Measurements from ENCODE around the gene MIAT. TPM values are rescaled to one million over a fixed set of nuclear protein-coding genes. Genes with fewer than 3 reads are reported as not detected.

Gene MIAT
- total RNA-seq, 2 experiments from 2014 or later, result 52.3 to 58.7 TPM

DNA sequence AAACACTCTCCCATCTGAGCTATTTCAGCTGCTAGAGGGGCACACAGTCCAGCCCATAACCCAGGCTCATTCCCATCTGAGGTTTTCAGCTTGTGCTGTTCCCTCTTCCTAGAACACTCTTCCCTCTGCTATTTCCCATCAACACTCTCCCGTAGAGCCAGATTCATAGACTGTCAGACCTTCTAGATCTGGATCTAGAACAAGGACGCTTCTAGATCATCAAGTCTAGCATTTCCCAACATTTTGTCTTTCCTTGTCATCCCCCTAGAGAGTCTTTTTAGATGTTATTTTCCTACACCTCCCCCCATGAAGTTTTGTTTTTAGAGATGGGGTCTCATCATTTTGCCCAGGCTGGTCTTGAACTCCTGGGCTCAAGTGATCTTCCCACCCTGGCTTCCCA lies 22.3 kb upstream of the MIAT start:
- CTCF ChIA-PET, result no interaction called here
- DNase-seq, result no peak
- intact Hi-C loops (cut with micrococcal nuclease), result no loop called here
- H3K27me3 Mint-ChIP-seq, result no peaks in the 10 kb centered on the region
- H3K36me3 Mint-ChIP-seq, result no peaks in the 10 kb centered on the region
- no peaks in the 10 kb centered on the region for H3K9me3 Mint-ChIP-seq
- peaks cover 12% of the 10 kb centered on the region for H3K4me1 Mint-ChIP-seq (ENCODE audit: low read depth)
- POLR2A ChIA-PET, result no interaction called here
- no peak overlapping the region for H3K4me3 Mint-ChIP-seq
- H3K27ac Mint-ChIP-seq, result no peak overlapping the region

DNA sequence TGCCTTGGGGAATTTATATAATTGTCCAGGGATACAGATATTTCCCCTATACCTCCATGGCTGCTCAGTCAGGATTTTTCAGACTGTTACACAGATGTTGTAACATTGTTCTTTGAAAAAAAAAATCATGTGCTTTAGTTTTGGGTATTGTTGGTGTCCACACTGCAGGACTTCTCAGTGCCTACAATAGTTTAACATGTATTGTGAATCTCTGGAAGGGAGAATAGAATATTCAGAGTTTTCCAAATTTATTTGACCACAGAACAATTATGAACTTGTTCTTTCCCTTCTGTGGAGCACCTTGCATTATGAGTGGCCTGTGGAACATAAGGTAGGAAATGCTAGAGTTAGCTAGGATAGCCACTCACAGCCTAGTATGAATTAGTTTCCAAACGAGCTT lies 21.1 kb upstream of the MIAT start:
- no peak overlapping the region for H3K27ac Mint-ChIP-seq
- no peak overlapping the region for H3K4me3 Mint-ChIP-seq
- intact Hi-C loops (cut with micrococcal nuclease), result no loop called here
- H3K27me3 Mint-ChIP-seq, result no peaks in the 10 kb centered on the region
- no peaks in the 10 kb centered on the region for H3K9me3 Mint-ChIP-seq
- peaks cover 22% of the 10 kb centered on the region for H3K4me1 Mint-ChIP-seq (ENCODE audit: low read depth)
- CTCF ChIA-PET, result no interaction called here
- no peaks in the 10 kb centered on the region for H3K36me3 Mint-ChIP-seq
- DNase-seq, result no peak
- POLR2A ChIA-PET, result no interaction called here

- Mint-ChIP-seq H3K4me3 (peak overlapping the region; percentile 67), H3K9me3 (no peaks in the 10 kb centered on the region), H3K27me3 (no peaks in the 10 kb centered on the region), H3K4me1 (ENCODE audit: low read depth) (peaks cover 77% of the 10 kb centered on the region), H3K27ac (peak overlapping the region; percentile 97), H3K36me3 (no peaks in the 10 kb centered on the region)
- ChIA-PET CTCF (interaction anchor here (0.5 to 1.1 kb wide), 5 partner anchors 8 to 94 kb away, joined by 3 to 4 read pairs (median 3); partner anchors contain the start of gene MIAT), POLR2A (interaction anchor here (0.7 to 2.1 kb wide), 6 partner anchors 8 to 186 kb away, joined by 3 to 7 read pairs (median 4); partner anchors contain the start of genes HPS4 and SRRD)
- peak; percentile 94 for DNase-seq
- intact Hi-C loops (cut with micrococcal nuclease), result loop anchor here (1.0 to 2.0 kb wide), 3 partner anchors 32 to 212 kb away; partner anchors contain the start of gene TPST2
Measured at GRCh38 chr22:26642465-26643417, 14.6 kb upstream of the MIAT start.

- no peak for DNase-seq
- Mint-ChIP-seq H3K9me3 (no peaks in the 10 kb centered on the region), H3K36me3 (no peaks in the 10 kb centered on the region), H3K27me3 (no peaks in the 10 kb centered on the region), H3K4me1 (ENCODE audit: low read depth) (peaks cover 85% of the 10 kb centered on the region), H3K4me3 (peak overlapping the region; percentile 67), H3K27ac (peak overlapping the region; percentile 97)
- ChIA-PET CTCF (interaction anchor here (0.5 to 1.0 kb wide), 2 partner anchors 73 to 95 kb away, joined by 3 read pairs; no protein-coding TSS in a partner anchor), POLR2A (interaction anchor here (0.8 to 1.1 kb wide), 3 partner anchors 22 to 144 kb away, joined by 3 to 4 read pairs (median 3); no protein-coding TSS in a partner anchor)
- intact Hi-C loops (cut with micrococcal nuclease), result loop anchor here (1.0 to 2.0 kb wide), 3 partner anchors 33 to 213 kb away; partner anchors contain the start of gene TPST2
Measured at GRCh38 chr22:26643418-26644100, 13.8 kb upstream of the MIAT start.

DNA sequence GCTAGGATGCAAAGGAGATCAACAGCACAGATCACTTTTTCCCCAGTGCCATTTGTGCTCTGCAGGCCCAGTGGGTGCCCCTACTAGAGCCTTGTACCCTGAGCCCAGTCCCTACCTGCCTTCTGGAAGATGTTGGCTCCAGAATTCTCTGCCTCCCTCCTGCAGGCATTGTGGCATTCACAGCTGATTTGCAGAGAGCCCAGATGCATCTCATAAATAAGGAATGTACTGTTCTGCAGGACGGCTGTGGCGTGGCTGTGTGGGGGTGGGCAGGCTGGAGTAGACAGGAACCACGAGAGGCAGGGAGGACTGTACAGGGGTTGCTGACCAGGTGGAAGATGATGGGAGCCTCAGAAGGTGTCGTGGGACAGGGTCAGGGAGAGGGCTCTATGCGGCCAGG lies 11.2 kb upstream of the MIAT start:
- H3K9me3 Mint-ChIP-seq, result no peaks in the 10 kb centered on the region
- H3K4me1 Mint-ChIP-seq (ENCODE audit: low read depth), result peaks cover 93% of the 10 kb centered on the region
- H3K36me3 Mint-ChIP-seq, result no peaks in the 10 kb centered on the region
- no peak overlapping the region for H3K4me3 Mint-ChIP-seq
- H3K27me3 Mint-ChIP-seq, result no peaks in the 10 kb centered on the region
- no peak overlapping the region for H3K27ac Mint-ChIP-seq
- ChIA-PET CTCF (interaction anchor here (1.0 kb wide), 1 partner anchor 81 kb away, joined by 3 read pairs; no protein-coding TSS in a partner anchor), POLR2A (no interaction called here)
- intact Hi-C loops (cut with micrococcal nuclease), result no loop called here
- no peak for DNase-seq

DNA sequence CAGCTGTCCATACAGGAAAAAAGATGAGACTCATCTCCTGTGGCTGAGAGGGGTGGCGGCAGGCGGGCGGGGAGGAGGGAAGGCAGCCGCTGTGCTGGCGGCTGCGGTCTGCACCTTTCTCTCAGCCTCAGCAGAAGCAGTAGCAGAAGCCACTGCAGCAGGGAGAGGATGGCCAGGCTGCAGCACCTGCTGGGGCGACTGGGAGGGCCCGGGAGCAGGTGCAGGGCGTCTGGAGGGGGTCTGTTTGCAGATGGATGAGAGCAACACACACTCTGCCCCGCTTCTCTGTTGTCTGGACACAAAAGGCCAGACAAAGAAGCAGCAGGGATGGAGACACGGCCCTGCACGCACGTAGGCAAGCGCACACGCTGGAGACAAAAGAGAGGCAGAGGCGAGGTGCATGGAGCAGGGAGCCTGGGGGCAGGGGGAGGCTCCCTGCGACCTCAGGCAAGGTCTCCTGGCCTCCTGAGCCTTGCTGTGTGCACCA lies 9.3 kb upstream of the MIAT start:
- Mint-ChIP-seq H3K4me1 (ENCODE audit: low read depth) (peaks cover 80% of the 10 kb centered on the region), H3K27ac (no peak overlapping the region), H3K9me3 (no peaks in the 10 kb centered on the region), H3K36me3 (no peaks in the 10 kb centered on the region), H3K27me3 (no peaks in the 10 kb centered on the region), H3K4me3 (no peak overlapping the region)
- CTCF ChIA-PET, result interaction anchor here (1.5 kb wide), 1 partner anchor 26 kb away, joined by 4 read pairs; no protein-coding TSS in a partner anchor
- intact Hi-C loops (cut with micrococcal nuclease), result no loop called here
- peak; percentile 67 for DNase-seq
- POLR2A ChIA-PET, result interaction anchor here (1.0 kb wide), 1 partner anchor 136 kb away, joined by 4 read pairs; the partner anchor contains the start of gene TFIP11

- H3K4me3 Mint-ChIP-seq, result no peak overlapping the region
- intact Hi-C loops (cut with micrococcal nuclease), result no loop called here
- no peaks in the 10 kb centered on the region for H3K9me3 Mint-ChIP-seq
- CTCF ChIA-PET, result no interaction called here
- no peaks in the 10 kb centered on the region for H3K36me3 Mint-ChIP-seq
- H3K27me3 Mint-ChIP-seq, result no peaks in the 10 kb centered on the region
- H3K4me1 Mint-ChIP-seq (ENCODE audit: low read depth), result peaks cover 73% of the 10 kb centered on the region
- DNase-seq, result no peak
- POLR2A ChIA-PET, result no interaction called here
- H3K27ac Mint-ChIP-seq, result peak overlapping the region; percentile 3
Measured at GRCh38 chr22:26648528-26649388, 8.6 kb upstream of the MIAT start.

DNA sequence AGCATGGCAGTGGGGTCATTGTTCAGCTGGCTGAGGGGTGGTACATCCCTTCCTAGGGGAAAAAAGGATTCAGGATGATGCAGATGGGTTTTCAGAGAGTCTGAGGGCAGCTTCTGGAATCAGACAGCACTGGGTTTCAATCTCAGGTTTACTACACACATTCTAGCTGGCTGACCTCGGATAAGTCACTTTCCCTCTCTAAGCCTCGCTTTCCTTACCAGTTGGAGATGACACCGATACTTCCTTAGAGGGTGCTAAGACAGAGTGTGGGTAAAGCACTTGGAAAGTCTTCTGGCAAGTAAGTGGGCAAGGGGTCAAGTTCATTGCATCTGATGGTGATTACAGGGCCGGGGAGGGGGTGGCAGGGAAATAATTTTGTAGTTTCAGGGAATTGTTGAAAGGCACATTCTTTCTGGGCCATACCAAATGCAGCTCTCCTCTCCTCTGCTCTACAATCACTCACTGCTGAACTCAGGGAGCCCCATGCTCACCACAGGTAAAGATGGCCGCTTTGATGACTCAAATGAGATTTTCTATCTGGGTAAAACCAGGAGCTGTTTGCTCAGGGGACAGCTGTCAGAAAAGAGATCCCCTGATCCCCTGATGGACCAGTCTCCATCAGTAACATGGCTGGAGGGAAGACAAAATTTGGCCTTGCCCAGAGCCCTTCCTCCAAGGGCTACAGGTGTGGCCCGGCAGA lies 6.5 kb upstream of the MIAT start:
- H3K36me3 Mint-ChIP-seq, result no peaks in the 10 kb centered on the region
- H3K27ac Mint-ChIP-seq, result peak overlapping the region; percentile 48
- no peaks in the 10 kb centered on the region for H3K9me3 Mint-ChIP-seq
- CTCF ChIA-PET, result interaction anchor here (0.6 to 2.0 kb wide), 8 partner anchors 9 to 191 kb away, joined by 3 to 10 read pairs (median 6); no protein-coding TSS in a partner anchor
- peaks cover 52% of the 10 kb centered on the region for H3K4me1 Mint-ChIP-seq (ENCODE audit: low read depth)
- DNase-seq, result peak; percentile 62
- POLR2A ChIA-PET, result interaction anchor here (1.1 to 2.1 kb wide), 4 partner anchors 9 to 220 kb away, joined by 3 to 7 read pairs (median 4); partner anchors contain the start of genes HPS4 and SRRD
- intact Hi-C loops (cut with micrococcal nuclease), result loop anchor here (2.0 kb wide), 1 partner anchor 22 kb away; no protein-coding TSS in a partner anchor
- H3K4me3 Mint-ChIP-seq, result no peak overlapping the region
- H3K27me3 Mint-ChIP-seq, result no peaks in the 10 kb centered on the region

- intact Hi-C loops (cut with micrococcal nuclease), result loop anchor here (2.0 kb wide), 1 partner anchor 21 kb away; no protein-coding TSS in a partner anchor
- no peak for DNase-seq
- Mint-ChIP-seq H3K27ac (no peak overlapping the region), H3K27me3 (no peaks in the 10 kb centered on the region), H3K36me3 (no peaks in the 10 kb centered on the region), H3K4me3 (no peak overlapping the region), H3K4me1 (ENCODE audit: low read depth) (peaks cover 43% of the 10 kb centered on the region), H3K9me3 (no peaks in the 10 kb centered on the region)
- CTCF ChIA-PET, result interaction anchor here (1.8 kb wide), 1 partner anchor 21 kb away, joined by 6 read pairs; no protein-coding TSS in a partner anchor
- POLR2A ChIA-PET, result interaction anchor here (2.1 kb wide), 1 partner anchor 21 kb away, joined by 7 read pairs; no protein-coding TSS in a partner anchor
Measured at GRCh38 chr22:26651815-26652214, 5.6 kb upstream of the MIAT start.

GRCh38 chr22:26658161-26658560 lies 773 bp downstream of the MIAT start:
- Mint-ChIP-seq H3K9me3 (no peaks in the 10 kb centered on the region), H3K36me3 (peaks cover 1% of the 10 kb centered on the region), H3K4me1 (ENCODE audit: low read depth) (peaks cover 28% of the 10 kb centered on the region), H3K27me3 (no peaks in the 10 kb centered on the region), H3K4me3 (peak overlapping the region; percentile 95), H3K27ac (peak overlapping the region; percentile 88)
- CTCF ChIA-PET, result no interaction called here
- POLR2A ChIA-PET, result no interaction called here
- DNase-seq, result no peak
- intact Hi-C loops (cut with micrococcal nuclease), result loop anchor here (2.0 kb wide), 1 partner anchor 175 kb away; the partner anchor contains the start of genes HPS4 and SRRD
